Inflammatory macrophage treated with lipopolysaccharide for 4 hours (primary cell): ENCODE data around the gene NUP85.
"Not testable (repeated sequence)": the region's sequence is repeated elsewhere in the genome, so short reads cannot be mapped to it uniquely, and the experiment has no call there.

ENCODE experiments used
- DNase-seq: peaks from one replicate; pipeline ENCODE4 v3.0.0-alpha.2; 2020

Gene NUP85

DNA sequence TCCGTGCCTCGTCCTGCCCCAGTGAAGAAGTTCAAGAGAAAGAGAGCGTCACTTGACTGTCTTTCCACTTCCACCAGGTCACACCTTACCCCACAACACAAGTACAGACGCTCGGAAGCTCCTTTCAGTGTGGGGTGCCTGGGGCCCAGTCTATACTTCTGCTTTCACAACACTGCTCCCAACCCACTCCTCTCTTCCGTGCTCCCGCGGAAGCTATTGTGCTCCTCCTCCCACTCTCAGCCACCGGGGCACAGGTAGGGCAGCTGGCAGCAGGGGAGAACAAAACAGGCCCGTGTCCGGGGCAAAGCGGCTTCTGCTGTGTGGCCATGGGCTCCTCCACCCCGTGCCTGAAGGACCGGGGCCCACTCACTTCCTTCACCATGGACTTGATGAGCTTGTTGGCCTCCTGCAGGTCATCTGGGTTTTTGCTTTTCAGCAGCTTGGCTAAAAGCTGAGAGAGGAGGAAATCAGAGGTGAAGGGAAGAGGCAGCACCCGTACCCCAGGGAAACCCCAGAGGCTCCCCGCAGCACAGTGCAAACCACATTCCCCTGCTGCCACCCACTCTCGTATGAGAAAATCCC is 37.1 kb downstream of the NUP85 start:
- peak; percentile 12 for DNase-seq

DNA sequence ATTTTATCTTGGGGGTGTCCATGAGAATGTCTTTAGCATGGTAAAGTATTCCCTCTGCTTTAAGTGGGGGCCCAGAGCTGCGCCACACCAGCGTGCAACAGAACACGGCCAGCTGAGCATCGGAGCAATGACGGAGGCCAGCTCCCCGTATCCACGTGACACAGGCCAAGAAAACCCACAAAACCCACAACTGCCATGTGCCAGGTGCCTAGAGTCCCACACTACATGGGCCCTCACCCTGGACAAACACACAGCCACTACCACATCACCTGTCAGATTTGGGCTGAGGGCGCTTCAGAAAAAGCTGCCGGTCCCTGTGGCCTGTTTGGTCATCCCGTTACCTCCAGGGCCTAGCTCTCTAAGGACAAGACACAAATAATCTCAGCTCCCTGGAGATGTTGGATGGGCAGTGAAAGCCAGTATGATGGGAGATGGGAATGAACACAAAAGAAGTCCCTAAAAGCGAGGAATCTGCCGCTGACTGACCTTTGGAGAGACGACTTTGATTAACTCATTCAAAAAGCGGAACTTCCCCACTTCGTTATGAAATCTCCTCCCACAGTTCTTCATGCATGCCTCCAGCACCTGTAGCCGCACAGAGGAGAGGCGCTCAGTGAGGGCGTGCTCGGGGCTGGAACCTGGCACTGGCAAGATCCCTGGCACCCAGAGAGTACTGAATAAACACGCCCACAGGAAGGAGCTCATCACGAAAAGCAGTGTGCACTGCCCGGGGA is 38.8 kb downstream of the NUP85 start:
- DNase-seq: peak; percentile 83

DNA sequence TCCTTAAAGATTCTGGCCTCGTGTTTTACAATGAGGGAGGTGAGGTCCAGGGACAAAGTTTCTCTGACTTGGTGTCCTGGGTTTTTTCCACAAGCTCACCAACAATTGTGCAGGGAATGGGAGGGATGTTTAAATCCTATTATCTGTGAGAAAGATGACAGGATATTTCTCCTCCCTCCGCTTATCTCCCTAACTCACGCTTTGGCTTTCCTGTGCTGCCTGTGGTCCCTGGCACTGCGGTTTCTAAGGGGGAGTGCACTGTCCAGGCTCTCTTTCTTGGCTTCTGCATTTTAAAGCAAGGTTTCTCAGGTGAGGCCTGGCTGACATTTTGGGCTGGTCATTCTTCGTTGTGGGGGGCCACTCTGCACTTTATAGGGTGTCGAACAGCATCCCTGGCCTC is 39.5 kb downstream of the NUP85 start:
- no peak for DNase-seq

DNA sequence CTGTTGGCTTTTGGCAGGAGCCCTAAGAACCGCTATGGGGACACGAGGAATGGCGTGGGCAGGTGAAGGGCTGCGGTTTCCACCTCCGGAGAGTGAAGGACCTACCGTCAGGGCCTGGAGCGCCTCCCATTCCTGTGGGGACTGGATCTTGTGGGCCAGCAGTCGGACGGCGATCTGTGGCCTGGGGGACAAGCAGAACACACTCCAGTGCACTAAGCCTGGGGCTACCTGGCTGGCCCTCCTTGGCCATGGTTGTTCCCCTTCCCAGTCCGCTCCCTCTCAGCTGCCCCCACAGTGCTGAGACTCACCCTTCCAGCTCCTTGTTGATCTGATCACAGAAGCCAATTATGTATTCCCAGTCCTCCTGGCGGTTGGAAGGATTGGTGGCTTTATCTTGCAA is 40.9 kb downstream of the NUP85 start:
- DNase-seq: no peak

DNA sequence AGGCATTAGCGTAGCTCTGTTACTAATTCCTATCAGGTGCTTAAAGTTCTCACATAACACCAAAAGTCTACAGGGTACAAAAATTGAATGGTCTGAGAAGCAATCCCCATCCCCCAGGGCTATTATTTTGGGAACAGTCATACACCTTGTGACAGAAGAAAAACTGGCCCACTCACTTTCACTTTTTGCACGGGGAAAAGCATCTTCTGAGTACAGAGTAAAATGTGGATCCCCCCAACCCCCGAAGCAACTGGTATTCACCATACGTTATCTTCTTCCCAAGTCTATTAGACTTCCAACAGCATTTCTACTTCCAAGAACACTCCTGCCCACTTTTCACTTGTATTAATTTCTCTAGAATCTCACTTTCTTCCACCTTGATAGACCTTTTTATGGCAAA is 44.1 kb downstream of the NUP85 start:
- no peak for DNase-seq

DNA sequence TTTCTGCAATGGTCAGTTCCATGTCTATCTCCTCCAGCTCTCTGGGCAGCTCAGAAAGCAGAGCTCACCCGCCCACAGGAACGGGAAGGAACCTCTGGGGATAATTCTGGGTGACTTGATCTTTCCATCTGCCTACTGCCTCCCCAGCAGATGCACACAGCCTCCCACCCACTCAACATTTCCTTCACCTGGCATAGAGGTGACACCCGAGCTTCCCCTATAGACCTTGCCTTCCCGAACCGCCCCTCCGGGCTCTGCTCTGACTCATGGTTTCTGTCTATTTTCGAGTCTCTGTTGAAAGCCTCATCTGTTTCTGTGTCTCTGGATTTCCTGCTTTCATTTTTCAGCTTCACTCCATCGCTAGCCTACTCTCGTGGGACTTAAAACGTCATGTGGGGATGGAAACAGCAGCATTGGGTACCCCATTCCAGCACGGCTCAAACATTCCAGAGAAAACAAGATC is 44.6 kb downstream of the NUP85 start:
- peak; percentile 74 for DNase-seq

DNA sequence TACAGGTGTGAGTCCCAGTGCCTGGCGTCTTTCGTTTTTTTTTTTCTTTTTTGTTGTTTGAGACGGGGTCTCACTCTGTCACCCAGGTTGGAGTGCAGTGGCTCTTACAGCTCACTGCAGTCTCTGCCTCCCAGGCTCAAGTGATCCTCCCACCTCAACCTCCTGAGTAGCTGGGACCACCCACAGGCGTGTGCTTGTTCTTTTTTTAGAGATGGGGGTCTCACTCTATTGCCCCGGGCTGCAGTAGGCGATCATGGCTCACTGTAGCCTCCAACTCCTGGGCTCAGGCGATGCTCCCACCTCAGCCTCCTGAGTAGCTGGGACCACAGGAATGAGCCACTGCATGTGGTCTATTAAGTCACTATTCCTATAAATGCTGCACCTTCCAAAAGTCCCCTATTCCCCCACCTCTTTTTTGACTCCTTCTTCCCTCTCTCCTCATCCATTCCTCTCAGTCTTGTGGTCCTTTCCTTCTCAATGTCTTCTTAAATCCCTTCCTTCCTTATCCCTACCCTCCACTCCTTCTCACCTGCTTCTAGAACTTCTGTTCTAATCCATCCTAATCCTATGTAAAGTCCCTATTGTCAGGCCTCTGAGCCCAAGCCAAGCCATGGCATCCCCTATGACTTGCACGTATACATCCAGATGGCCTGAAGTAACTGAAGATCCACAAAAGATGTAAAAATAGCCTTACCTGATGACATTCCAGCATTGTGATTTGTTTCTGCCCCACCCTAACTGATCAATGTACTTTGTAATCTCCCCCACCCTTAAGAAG is 46.7 kb downstream of the NUP85 start:
- no peak for DNase-seq

DNA sequence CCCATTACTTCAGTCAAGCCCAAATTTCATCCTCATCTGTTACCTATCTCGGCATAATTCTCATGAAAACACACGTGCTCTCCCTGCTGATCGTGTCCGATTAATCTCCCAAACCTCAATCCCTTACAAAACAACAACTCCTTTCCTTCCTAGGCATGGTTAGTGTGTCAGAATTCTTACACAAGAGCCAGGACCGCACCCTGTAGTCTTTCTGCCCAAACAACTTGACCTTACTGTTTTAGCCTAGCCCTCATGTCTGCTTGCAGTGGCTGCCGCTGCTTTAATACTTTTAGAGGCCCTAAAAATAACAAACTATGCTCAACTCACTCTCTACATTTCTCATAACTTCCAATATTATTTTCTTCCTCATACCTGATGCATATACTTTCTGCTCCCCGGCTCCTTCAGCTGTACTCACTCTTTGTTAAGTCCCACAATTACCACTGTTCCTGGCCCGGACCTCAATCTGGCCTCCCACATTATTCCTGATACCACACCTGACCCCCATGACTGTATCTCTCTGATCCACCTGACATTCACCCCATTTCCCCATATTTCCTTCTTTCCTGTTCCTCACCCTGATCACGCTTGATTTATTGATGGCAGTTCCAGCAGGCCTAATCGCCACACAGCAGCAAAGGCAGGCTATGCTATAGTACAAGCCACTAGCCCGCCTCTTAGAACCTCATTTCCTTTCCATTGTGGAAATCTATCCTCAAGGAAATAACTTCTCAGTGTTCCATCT is 50.6 kb downstream of the NUP85 start:
- peak; percentile 29 for DNase-seq

DNA sequence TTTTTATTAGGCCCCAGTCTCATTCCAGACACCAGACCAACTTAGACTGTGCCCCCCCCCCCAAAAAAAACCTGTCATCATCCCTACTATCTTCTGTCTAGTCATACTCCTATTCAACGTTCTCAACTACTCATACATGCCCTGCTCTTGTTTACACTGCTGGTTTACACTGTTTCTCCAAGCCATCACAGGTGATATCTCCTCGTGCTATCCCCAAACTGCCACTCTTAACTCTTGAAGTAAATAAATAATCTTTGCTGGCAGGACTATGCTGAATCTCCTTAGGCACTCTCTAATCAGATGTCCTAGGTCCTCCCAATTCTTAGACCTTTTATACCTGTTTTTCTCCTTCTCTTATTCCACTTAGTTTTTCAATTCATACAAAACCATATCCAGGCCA is 51.7 kb downstream of the NUP85 start:
- not testable (repeated sequence) for DNase-seq

DNA sequence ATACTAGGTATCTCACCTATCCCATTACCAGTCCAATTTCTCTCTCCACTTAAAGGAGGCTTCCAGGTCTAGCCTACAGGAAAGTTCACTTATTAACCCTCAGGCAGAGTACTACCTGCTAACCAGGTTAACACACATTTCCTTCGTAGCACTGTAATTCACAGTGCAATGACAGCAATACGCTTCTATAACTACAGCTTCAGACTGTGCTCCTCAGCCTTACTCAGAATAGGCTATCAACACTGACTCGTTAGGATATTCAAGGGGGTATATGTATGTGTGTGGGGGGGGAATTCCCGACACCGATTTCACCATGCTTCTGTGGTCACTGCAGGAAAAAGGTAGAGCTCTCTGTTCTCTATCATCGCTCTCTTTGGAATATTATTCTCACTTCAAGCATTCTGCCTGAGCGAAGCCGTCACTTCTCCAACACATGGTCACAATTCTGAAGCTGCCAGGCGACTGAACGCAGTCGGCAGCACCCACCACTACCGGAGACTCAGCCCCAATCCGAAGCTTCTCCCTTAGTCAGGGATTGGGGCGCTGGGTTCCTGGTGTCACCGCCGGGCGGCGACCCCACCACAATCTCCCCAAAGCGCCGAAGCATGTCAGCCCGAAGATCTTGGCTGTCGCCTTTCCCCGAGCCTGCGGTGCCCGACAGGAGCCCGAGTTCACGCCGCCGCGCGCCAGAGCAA is 55.3 kb downstream of the NUP85 start:
- peak; percentile 63 for DNase-seq

DNA sequence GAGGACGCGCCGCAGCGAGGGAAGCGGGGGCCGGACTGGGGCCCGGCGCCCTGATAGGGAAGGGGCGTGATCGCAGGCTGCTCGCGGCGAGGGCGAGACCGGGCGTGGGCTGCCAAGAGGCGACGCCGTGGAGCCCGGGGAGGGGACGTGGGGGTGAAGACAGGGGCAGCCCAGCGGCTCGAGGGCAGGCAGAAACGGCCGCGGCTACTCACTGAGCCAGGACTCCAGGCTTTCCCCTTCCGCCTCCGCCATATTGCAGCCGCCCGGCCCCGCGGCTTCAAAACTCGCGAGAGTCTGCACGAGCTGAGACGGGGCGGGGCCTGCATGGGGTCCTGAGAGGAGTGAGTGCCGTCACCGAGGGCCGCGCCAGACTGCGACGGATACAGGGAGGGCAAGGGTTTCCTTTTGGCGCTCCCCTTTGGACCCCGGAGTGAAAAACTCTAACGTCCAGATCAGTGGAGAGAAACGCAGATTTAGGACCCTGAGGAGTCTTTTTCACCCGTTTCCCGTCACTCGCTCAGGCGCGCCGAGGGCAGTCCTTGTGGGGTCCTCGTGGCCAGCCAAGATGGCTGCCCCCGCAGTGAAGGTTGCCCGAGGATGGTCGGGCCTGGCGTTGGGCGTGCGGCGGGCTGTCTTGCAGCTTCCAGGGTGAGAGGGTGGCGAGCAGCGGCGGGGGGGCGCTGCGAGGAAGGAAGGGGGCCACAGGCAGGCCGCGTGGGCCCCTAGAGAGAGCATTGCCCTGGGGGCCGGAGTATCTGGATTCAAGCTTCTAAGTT is 56.0 kb downstream of the NUP85 start, which contains the start of the genes GGA3 and MRPS7:
Gene GGA3 (minus strand): TSS at position 271 of the 776 bp plus-strand sequence. CDS start 19 bp downstream, at position 252.
Gene MRPS7 (plus strand): TSS at position 544 of the 776 bp plus-strand sequence. CDS start 22 bp downstream, at position 566.
- peak; percentile 95 for DNase-seq

DNA sequence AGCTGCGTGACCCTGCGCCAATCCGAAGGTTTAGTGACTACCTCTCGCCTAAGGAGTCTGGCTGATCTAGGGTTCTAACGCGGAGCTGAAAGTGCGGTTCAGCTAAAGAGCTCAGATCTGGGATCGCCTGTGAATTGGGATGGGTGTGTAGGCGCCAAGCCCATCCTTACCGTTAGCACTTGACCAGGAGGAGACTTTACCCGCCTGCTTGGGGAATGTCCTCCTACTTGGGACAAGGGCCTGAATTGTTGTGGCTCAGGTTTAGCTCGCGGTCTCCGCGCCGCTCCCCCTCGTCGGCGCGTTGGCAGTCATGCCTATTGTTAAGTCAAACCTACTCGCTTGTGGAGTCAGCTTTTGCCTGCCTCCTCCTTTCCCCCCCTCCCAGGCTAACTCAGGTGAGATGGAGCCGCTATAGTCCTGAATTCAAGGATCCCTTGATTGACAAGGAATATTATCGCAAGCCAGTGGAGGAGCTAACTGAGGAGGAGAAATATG is 56.7 kb downstream of the NUP85 start:
- DNase-seq: no peak

DNA sequence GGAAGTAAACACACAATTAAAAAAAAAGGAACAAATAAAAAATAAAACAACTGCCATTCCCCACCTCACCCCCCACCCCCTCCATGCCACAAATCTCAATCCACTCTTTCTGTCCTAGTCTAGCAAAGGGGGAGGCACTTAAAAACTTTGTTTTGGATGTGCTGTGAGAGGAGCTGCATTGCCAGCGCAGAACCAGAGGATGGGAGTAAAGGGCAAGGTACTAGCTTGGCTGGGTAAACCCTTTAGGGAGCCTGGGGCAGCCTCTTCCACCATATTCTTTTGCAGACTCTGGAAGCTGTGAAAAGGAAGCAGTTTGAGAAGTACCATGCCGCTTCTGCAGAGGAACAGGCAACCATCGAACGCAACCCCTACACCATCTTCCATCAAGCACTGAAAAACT is 57.6 kb downstream of the NUP85 start:
- DNase-seq: no peak

DNA sequence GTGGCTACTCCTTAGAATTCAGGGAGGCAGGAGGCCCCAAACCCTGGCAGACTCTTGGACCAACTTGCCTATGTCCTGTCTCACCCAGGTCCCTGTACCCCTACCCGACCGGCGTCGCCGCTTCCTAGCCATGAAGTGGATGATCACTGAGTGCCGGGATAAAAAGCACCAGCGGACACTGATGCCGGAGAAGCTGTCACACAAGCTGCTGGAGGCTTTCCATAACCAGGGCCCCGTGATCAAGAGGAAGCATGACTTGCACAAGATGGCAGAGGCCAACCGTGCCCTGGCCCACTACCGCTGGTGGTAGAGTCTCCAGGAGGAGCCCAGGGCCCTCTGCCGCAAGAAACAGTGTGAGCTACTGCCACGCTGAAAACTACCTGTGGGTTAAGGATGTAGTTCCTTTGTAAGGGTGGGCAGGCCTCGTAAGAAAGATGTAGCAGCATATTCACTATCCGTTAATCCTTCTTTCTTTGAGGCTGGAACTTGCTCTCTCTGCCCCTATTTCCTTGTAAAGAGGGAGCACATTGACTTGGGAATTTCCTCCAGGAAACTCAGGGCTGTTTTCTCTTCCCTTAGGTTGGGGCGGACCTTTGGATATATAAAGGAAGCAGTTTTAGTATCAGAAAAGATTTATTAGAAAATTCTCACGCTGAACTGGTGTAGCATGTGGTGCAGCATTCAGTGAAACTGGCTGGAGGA is 60.3 kb downstream of the NUP85 start:
- peak; percentile 64 for DNase-seq

DNA sequence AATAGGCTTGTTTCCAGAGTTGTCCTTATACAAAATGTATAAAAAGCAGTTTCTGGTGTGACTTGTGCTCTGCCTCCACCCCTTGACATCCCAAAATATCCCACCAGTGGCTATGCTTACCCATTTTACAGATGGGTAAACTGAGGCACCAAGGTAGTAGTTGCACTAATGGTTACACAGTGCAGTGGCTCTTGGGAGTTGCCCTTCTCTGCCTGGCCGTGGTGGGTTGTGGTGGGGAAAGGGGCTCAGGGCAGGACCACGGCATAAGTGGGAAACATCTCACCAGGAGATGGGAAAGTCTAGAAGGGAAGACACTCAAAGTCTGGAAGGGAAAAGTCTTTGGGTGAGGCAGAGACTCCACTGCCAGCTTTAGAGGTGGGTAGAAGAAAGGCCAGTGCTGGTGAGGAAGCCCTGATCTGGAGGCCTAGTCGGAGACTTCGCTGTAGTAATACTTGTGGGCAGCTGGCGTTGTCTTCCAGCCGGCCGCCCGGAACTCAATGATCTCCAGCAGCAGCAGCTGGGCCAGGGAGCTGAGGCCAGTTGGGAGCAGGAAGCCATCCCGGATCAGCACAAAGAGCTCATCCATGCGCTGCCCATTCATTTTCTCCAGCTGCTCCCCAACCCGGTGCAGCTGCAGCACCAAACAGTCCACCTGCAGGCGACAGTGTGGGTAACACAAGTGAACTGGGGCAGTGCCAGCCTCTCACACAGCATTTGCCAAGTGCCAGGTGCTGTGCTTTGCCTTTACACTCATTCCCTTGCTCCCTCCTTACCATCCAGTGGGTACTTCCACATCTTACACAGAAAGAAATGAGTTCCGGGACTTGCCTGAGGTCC is 61.1 kb downstream of the NUP85 start:
- no peak for DNase-seq

DNA sequence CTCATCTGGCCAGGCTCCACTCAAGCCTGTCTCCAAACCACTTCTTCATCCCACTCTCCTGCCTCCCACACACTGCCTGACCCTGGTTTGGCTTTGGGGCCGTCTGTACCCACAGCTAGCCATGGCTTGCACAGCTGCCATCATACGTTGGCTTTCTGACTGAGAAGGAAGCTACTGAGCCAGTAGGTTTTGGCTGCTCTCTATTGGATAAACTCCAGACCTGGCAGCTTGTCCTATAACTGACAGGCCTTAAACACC is 61.6 kb downstream of the NUP85 start:
- peak; percentile 80 for DNase-seq

DNA sequence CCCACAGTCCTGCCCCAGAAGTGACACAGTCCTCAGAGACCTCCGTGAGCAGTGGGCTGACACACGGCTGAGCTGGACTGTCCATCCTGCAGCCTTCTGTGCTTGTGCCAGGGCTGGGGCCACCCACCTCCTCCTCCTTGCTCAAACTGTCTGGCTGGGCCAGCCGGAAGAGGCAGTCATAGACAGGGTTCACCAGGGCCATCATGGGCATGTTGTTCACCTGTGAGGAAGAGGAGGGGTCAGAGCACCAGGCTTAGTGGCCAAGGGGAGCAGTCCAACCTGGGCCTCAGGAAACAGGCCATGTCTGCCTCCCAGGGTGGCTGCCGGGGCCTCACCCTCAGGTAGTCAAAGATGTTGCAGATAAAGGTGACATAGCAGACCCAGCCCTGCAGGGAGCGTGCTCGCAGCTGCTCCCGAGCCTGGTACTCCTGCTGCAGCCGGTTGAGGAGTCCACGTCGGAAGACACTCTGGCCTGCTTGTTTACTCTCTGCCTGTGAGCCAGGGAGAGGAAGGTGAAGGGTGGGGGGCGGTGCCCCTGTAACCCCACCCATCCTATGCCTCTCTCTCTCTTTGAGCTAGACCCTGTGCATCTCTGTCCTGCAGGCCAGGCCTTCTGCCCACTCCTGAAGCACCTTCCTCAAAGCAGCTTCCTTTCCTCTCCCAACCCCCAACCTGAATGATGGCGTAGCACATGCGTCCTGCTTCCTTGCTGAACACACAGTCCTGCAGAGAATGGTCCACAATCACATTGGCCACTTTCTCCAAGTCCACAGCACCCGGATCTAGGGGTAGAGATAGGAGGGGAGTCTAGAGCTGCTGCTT is 62.1 kb downstream of the NUP85 start:
- DNase-seq: no peak

DNA sequence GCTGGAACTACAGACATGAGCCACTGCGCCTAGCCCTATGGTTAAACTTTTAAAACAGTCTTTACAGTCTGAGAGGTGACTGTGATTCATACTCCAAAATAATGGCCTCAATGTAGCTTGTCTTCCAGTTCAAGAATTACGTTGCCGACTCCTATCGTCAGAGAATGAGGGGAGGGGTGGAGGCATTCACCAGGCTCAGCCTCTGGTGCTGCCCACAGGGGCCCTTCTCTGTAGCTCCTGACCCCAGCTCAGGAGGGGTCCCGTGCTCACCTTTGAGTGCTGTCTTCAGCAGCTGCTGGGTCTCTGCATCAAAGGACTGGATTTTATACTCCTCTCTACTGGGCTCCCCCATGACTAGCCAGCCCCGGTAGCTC is 64.4 kb downstream of the NUP85 start:
- no peak for DNase-seq
